K562 (cell line): Measurements from ENCODE around the gene RASGRP4. TPM values are rescaled to one million over a fixed set of nuclear protein-coding genes. Genes with fewer than 3 reads are reported as not detected.
A peak's percentile ranks its signal among the peaks of the same experiment; 100 is the strongest.

Experiments
- ARID1B ChIP-seq: fragments of 450-650 bp; IDR thresholded peaks from 2 replicates; pipeline ENCODE4 v1.6.1; 2016; ENCODE audit warnings: antibody characterized with exemption, mild to moderate bottlenecking, inconsistent platforms
- CBFA2T3 ChIP-seq: fragments of 450-650 bp; IDR thresholded peaks from 2 replicates; pipeline ENCODE4 v1.6.1; 2017
- CBX3 ChIP-seq, 2 experiments: IDR thresholded peaks; 1 replicate in 1 of 2; 2 replicates in 1 of 2; pipeline ENCODE4 v1.6.1; 2012; ENCODE audit warnings: inconsistent platforms in 2 of 2, low read length in 2 of 2, borderline replicate concordance in 1 of 2, control low read depth in 1 of 2
- EP300 ChIP-seq: IDR thresholded peaks from 2 replicates; pipeline ENCODE4 v1.6.1; 2012; ENCODE audit warnings: low read length, improper control_type of control experiment
- EZH2 ChIP-seq: IDR thresholded peaks from 2 replicates; pipeline ENCODE4 v1.6.1; 2012; ENCODE audit warnings: low read depth, mild to moderate bottlenecking, inconsistent platforms, low read length, borderline replicate concordance
- ILF3 ChIP-seq: fragments of 450-650 bp; IDR thresholded peaks from 2 replicates; pipeline ENCODE4 v1.6.1; 2018; ENCODE audit warnings: antibody characterized with exemption, mild to moderate bottlenecking, moderate library complexity, borderline replicate concordance
- MTA2 ChIP-seq: fragments of 450-650 bp; IDR thresholded peaks from 2 replicates; pipeline ENCODE4 v1.6.1; 2016; ENCODE audit warnings: low read depth
- PHF21A ChIP-seq: fragments of 450-650 bp; IDR thresholded peaks from 2 replicates; pipeline ENCODE4 v1.6.1; 2017; ENCODE audit warnings: low read depth, borderline replicate concordance
- PML ChIP-seq: IDR thresholded peaks from 2 replicates; pipeline ENCODE4 v1.6.1; 2012; ENCODE audit warnings: low read length, inconsistent platforms
- POLR2AphosphoS5 ChIP-seq: IDR thresholded peaks from 2 replicates; pipeline ENCODE4 v1.6.1; 2011; ENCODE audit warnings: mild to moderate bottlenecking, low read depth, low read length, moderate library complexity; ENCODE audit not compliant: control insufficient read depth, insufficient read depth
- RAD51 ChIP-seq: fragments of 450-650 bp; IDR thresholded peaks from 2 replicates; pipeline ENCODE4 v1.7.1; 2016; ENCODE audit warnings: low read depth, mild to moderate bottlenecking, borderline replicate concordance
- TAL1 ChIP-seq: fragments of 450-650 bp; IDR thresholded peaks from 2 replicates; pipeline ENCODE4 v1.6.1; 2016; ENCODE audit warnings: mild to moderate bottlenecking
- TBL1XR1 ChIP-seq, 2 experiments: IDR thresholded peaks; 2 replicates each; pipeline ENCODE4 v1.6.1; 2012; ENCODE audit warnings: improper control_type of control experiment in 2 of 2, low read length in 2 of 2, mild to moderate bottlenecking in 1 of 2
- TCF7 ChIP-seq: sonication (generic); IDR thresholded peaks from 2 replicates; pipeline ENCODE4 v1.6.1; 2016; ENCODE audit warnings: antibody characterized with exemption, borderline replicate concordance
- TEAD4 ChIP-seq, 2 experiments: sonication (generic) in 1 of 2; formaldehyde crosslinking in 1 of 2; IDR thresholded peaks; 2 replicates each; pipeline versions ENCODE4 v1.6.1 to v1.8.0; 2012 to 2022; ENCODE audit warnings: borderline replicate concordance in 1 of 2, inconsistent platforms in 1 of 2, low read length in 1 of 2, mild to moderate bottlenecking in 1 of 2, missing genetic modification reagents in 1 of 2
- ZBTB7A ChIP-seq: IDR thresholded peaks from 2 replicates; pipeline ENCODE4 v1.6.1; 2011; ENCODE audit warnings: low read depth, mild to moderate bottlenecking, low read length, moderate library complexity, borderline replicate concordance; ENCODE audit not compliant: control insufficient read depth
- polyA plus RNA-seq, 8 experiments: library from polyadenylated mRNA; depleted of rRNA in 4 of 8; stranded (reverse) in 5 of 8; unstranded in 3 of 8; fragments of >200 nt; fragmentation: Nextera tagmentation in 2 of 8; fragmentation: Illumina TruSeq in 1 of 8; extraction: Ambion mirVana in 2 of 8; extraction: Trizol in 1 of 8; gene quantifications; 2 replicates each; pipeline versions ENCODE4 v1.2.1 to v1.2.3, GENCODE V29; 2011 to 2014; ENCODE audit warnings: inconsistent platforms in 1 of 8, missing spikeins in 1 of 8
- total RNA-seq, 7 experiments: library from RNA; depleted of rRNA in 6 of 7; stranded (reverse); fragments of >200 nt in 6 of 7; fragmentation: Illumina TruSeq in 2 of 7; extraction: Trizol in 2 of 7; gene quantifications; 2 replicates each; pipeline versions ENCODE4 v1.2.1 to v1.2.3, GENCODE V29; 2011 to 2021; ENCODE audit warnings: low replicate concordance in 1 of 7
- TF ChIP-seq, protein P1 (sequence below): IDR thresholded peaks from 2 replicates; pipeline ENCODE4 v1.6.1; 2012; ENCODE audit warnings: low read depth, low read length, improper control_type of control experiment, borderline replicate concordance
- TF ChIP-seq, protein P2 (sequence below): fragments of 450-650 bp; IDR thresholded peaks from 2 replicates; pipeline ENCODE4 v1.6.1; 2017; ENCODE audit warnings: antibody characterized with exemption, mild to moderate bottlenecking
- TF ChIP-seq, protein P3 (sequence below), 2 experiments: IDR thresholded peaks; 2 replicates each; pipeline ENCODE4 v1.6.1; 2012; ENCODE audit warnings: improper control_type of control experiment in 2 of 2, low read depth in 2 of 2, low read length in 2 of 2, borderline replicate concordance in 1 of 2

RASGRP4 gene
- total and polyA plus RNA-seq, 9 of the 15 experiments (the other 6 are each of a cell fraction or from before 2014, with no cell fraction given) = 0.39 to 4.6 (median 3.8) TPM

DNA sequence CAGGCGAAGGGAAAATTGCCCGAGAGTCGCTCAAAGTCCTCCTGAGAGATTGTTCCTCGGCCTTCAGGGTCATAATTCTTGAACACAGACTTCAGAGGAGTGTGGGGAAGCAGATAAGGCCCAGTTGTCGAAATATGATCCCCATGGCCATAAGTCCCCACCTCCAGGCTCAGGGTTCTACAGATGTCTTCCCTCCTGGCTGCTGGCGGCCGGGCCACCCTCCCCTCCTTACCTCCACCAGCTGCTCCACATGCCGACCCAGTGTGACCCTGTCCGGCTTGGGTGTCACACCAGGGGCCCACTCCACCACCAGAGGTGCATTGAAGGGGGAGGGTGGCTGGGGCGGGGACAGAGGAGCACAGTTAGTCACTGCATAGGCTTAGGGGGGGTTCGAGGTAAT, 13.1 kb downstream of the RASGRP4 start (continued):
- TF ChIP-seq POLR2AphosphoS5 = peak; percentile 85
- TF ChIP-seq TBL1XR1 (IDR thresholded peaks at IDR 0.05; ENCODE audit: low read length in 2 of 2) = peak; percentile 40 to 54; a peak in 2 of 4 replicates
- TF ChIP-seq PHF21A = peak; percentile 81; the same call in 1 of the 2 replicates
- TF ChIP-seq EZH2 = no peak
- TF ChIP-seq, protein P1, sequence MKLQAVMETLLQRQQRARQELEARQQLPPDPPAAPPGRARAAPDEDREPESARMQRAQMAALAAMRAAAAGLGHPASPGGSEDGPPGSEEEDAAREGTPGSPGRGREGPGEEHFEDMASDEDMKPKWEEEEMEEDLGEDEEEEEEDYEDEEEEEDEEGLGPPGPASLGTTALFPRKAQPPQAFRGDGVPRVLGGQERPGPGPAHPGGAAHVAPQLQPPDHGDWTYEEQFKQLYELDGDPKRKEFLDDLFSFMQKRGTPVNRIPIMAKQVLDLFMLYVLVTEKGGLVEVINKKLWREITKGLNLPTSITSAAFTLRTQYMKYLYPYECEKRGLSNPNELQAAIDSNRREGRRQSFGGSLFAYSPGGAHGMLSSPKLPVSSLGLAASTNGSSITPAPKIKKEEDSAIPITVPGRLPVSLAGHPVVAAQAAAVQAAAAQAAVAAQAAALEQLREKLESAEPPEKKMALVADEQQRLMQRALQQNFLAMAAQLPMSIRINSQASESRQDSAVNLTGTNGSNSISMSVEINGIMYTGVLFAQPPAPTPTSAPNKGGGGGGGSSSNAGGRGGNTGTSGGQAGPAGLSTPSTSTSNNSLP = peak; percentile 38; the same call in 1 of the 2 replicates
- 0 out of 2 replicates have a peak, but pooled peaks have one; percentile 44 for TF ChIP-seq PML
- peak; percentile 88 for TF ChIP-seq TEAD4 (IDR thresholded peaks at IDR 0.05; ENCODE audit: low read length)
- no peak for TF ChIP-seq TEAD4 (CRISPR knock-in tag; IDR thresholded peaks at IDR 0.05; ENCODE audit: borderline replicate concordance)
- no peak for TF ChIP-seq RAD51
- TF ChIP-seq MTA2 = peak; percentile 72
- no peak; the same call in 1 of the 2 replicates for TF ChIP-seq ZBTB7A
- TF ChIP-seq TCF7 = peak; percentile 56; the same call in 1 of the 2 replicates
- TF ChIP-seq TAL1 = peak; percentile 85
- TF ChIP-seq, protein P2, sequence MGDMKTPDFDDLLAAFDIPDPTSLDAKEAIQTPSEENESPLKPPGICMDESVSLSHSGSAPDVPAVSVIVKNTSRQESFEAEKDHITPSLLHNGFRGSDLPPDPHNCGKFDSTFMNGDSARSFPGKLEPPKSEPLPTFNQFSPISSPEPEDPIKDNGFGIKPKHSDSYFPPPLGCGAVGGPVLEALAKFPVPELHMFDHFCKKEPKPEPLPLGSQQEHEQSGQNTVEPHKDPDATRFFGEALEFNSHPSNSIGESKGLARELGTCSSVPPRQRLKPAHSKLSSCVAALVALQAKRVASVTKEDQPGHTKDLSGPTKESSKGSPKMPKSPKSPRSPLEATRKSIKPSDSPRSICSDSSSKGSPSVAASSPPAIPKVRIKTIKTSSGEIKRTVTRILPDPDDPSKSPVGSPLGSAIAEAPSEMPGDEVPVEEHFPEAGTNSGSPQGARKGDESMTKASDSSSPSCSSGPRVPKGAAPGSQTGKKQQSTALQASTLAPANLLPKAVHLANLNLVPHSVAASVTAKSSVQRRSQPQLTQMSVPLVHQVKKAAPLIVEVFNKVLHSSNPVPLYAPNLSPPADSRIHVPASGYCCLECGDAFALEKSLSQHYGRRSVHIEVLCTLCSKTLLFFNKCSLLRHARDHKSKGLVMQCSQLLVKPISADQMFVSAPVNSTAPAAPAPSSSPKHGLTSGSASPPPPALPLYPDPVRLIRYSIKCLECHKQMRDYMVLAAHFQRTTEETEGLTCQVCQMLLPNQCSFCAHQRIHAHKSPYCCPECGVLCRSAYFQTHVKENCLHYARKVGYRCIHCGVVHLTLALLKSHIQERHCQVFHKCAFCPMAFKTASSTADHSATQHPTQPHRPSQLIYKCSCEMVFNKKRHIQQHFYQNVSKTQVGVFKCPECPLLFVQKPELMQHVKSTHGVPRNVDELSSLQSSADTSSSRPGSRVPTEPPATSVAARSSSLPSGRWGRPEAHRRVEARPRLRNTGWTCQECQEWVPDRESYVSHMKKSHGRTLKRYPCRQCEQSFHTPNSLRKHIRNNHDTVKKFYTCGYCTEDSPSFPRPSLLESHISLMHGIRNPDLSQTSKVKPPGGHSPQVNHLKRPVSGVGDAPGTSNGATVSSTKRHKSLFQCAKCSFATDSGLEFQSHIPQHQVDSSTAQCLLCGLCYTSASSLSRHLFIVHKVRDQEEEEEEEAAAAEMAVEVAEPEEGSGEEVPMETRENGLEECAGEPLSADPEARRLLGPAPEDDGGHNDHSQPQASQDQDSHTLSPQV = no peak; the same call in 1 of the 2 replicates
- TF ChIP-seq, protein P3, sequence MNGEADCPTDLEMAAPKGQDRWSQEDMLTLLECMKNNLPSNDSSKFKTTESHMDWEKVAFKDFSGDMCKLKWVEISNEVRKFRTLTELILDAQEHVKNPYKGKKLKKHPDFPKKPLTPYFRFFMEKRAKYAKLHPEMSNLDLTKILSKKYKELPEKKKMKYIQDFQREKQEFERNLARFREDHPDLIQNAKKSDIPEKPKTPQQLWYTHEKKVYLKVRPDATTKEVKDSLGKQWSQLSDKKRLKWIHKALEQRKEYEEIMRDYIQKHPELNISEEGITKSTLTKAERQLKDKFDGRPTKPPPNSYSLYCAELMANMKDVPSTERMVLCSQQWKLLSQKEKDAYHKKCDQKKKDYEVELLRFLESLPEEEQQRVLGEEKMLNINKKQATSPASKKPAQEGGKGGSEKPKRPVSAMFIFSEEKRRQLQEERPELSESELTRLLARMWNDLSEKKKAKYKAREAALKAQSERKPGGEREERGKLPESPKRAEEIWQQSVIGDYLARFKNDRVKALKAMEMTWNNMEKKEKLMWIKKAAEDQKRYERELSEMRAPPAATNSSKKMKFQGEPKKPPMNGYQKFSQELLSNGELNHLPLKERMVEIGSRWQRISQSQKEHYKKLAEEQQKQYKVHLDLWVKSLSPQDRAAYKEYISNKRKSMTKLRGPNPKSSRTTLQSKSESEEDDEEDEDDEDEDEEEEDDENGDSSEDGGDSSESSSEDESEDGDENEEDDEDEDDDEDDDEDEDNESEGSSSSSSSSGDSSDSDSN (IDR thresholded peaks at IDR 0.05; ENCODE audit: borderline replicate concordance in 1 of 2, low read depth in 2 of 2, low read length in 2 of 2) = peak; percentile 49 to 90; a peak in 3 of 4 replicates
- peak; percentile 79 for TF ChIP-seq EP300
- peak in 1 of 2 experiments; percentile 56; a peak in 1 of 3 replicates for TF ChIP-seq CBX3 (IDR thresholded peaks at IDR 0.05; ENCODE audit: borderline replicate concordance in 1 of 2, low read length in 2 of 2)
- TF ChIP-seq ILF3 = no peak
- peak; percentile 96 for TF ChIP-seq CBFA2T3
- TF ChIP-seq ARID1B = peak; percentile 94
